PC-3 (cell line): ENCODE results near the gene CTDSP2. TPM values are rescaled to one million over a fixed set of nuclear protein-coding genes. Genes with fewer than 3 reads are reported as not detected.

Experiments
- ATAC-seq: fragments of 200-7000 bp; cut with Tn5 transposase; 2 replicates; pipeline ENCODE4 v1.9.1; 2020; ENCODE audit warnings: mild to moderate bottlenecking, moderate library complexity
- BruUV-seq: library from RNA; stranded (reverse); fragments of 400-500 nt; replicated peaks from 2 replicates; lab custom pipeline; 2021; lab: Mats Ljungman, UMichigan
- CTCF ChIA-PET: fragments of 300-600 bp; sonication (Branson Sonifier 250); formaldehyde crosslinking; loops from one replicate; lab custom pipeline; 2022; ENCODE audit warnings: antibody characterized with exemption; lab: Charles Lee
- POLR2A ChIA-PET: fragments of 300-600 bp; sonication (Branson Sonifier 250); formaldehyde crosslinking; loops from one replicate; lab custom pipeline; 2022; ENCODE audit warnings: antibody characterized with exemption; ENCODE audit not compliant: unreplicated experiment; lab: Charles Lee
- DNase-seq: peaks from one replicate; pipeline ENCODE4 v3.0.0-alpha.2; 2015
- H2AFZ ChIP-seq: fragments of 300-600 bp; sonication (generic); 2 replicates; pipeline ENCODE4 v1.6.0; 2016; ENCODE audit warnings: antibody characterized with exemption, low read length
- H3F3A ChIP-seq: fragments of 300-600 bp; sonication (generic); one replicate; pipeline ENCODE4 v1.6.0; 2017; ENCODE audit warnings: antibody characterized with exemption, low read length, control low read depth, mild to moderate bottlenecking; ENCODE audit not compliant: unreplicated experiment
- H3K27ac ChIP-seq: fragments of 300-600 bp; sonication (generic); 2 replicates; pipeline ENCODE4 v1.5.1; 2016; ENCODE audit warnings: mild to moderate bottlenecking, low read length
- H3K27me3 ChIP-seq: fragments of 300-600 bp; sonication (generic); 2 replicates; pipeline ENCODE4 v1.6.1; 2016; ENCODE audit warnings: low read length, mixed read lengths
- H3K36me3 ChIP-seq: fragments of 300-600 bp; sonication (generic); 2 replicates; pipeline ENCODE4 v1.6.1; 2016; ENCODE audit warnings: low read depth, mixed run types, low read length, mixed read lengths
- H3K4me1 ChIP-seq: fragments of 300-600 bp; sonication (generic); 2 replicates; pipeline ENCODE4 v1.5.1; 2016; ENCODE audit warnings: low read length; ENCODE audit not compliant: insufficient read depth
- H3K4me2 ChIP-seq: fragments of 300-600 bp; sonication (generic); 2 replicates; pipeline ENCODE4 v1.6.0; 2016; ENCODE audit warnings: low read length
- H3K4me3 ChIP-seq: fragments of 300-600 bp; sonication (generic); 2 replicates; pipeline ENCODE4 v1.5.1; 2016; ENCODE audit warnings: mild to moderate bottlenecking, low read length, mixed read lengths
- H3K79me2 ChIP-seq: fragments of 300-600 bp; sonication (generic); 2 replicates; pipeline ENCODE4 v1.6.1; 2017; ENCODE audit warnings: low read length, mixed read lengths
- H3K9ac ChIP-seq: fragments of 300-600 bp; sonication (generic); 2 replicates; pipeline ENCODE4 v1.6.0; 2016; ENCODE audit warnings: mild to moderate bottlenecking, low read length
- H3K9me2 ChIP-seq: fragments of 300-600 bp; sonication (generic); replicated peaks from 2 replicates; pipeline ENCODE4 v1.6.1; 2016; ENCODE audit warnings: mixed run types, low read length, mixed read lengths
- H3K9me3 ChIP-seq: fragments of 300-600 bp; sonication (generic); 2 replicates; pipeline ENCODE4 v1.6.1; 2016; ENCODE audit warnings: low read length, mixed read lengths
- H4K20me1 ChIP-seq: fragments of 300-600 bp; sonication (generic); 2 replicates; pipeline ENCODE4 v1.6.1; 2016; ENCODE audit warnings: low read length, mixed read lengths
- EZH2 ChIP-seq: fragments of 300-600 bp; sonication (generic); IDR thresholded peaks from one replicate; pipeline ENCODE4 v1.6.1; 2017; ENCODE audit warnings: antibody characterized with exemption, mild to moderate bottlenecking, low read length; ENCODE audit not compliant: unreplicated experiment
- EZH2phosphoT487 ChIP-seq: fragments of 300-600 bp; sonication (generic); IDR thresholded peaks from 2 replicates; pipeline ENCODE4 v1.6.1; 2018; ENCODE audit warnings: mild to moderate bottlenecking, antibody characterized with exemption, low read length, borderline replicate concordance
- intact Hi-C: fragments of 100-400 bp; cut with micrococcal nuclease; formaldehyde crosslinking; loops from 2 replicates; pipeline ENCODE4 v1.9.0; 2023
- total RNA-seq: library from RNA; depleted of rRNA; stranded (reverse); fragments of >200 nt; gene quantifications from 2 replicates; pipeline ENCODE4 v1.2.3, GENCODE V29; 2014
- TF ChIP-seq, protein P1 (sequence below): fragments of 300-600 bp; sonication (generic); conservative IDR thresholded peaks from 2 replicates; pipeline ENCODE4 v1.5.1; 2017; ENCODE audit warnings: antibody characterized with exemption, low read depth, mild to moderate bottlenecking, low read length

The CTDSP2 gene
- total RNA-seq, 1 experiment from 2014 or later, result 39.4 TPM

GRCh38 chr12:57872362-57872761, 25.8 kb upstream of the CTDSP2 start:
- ATAC-seq (no peak), DNase-seq (no peak)
- CTCF ChIA-PET, result no interaction called here
- Histone ChIP-seq H3K36me3 (no peaks in the 10 kb centered on the region), H3K9me3 (no peaks in the 10 kb centered on the region), H3K4me2 (no peak overlapping the region), H3K9ac (no peak overlapping the region), H3K79me2 (no peaks in the 10 kb centered on the region), H2AFZ (no peak overlapping the region), H3F3A (no peaks in the 10 kb centered on the region), H3K27ac (no peak overlapping the region), H4K20me1 (no peaks in the 10 kb centered on the region), H3K4me1 (no peaks in the 10 kb centered on the region), H3K4me3 (no peak overlapping the region), H3K9me2 (no peaks in the 10 kb centered on the region), H3K27me3 (no peaks in the 10 kb centered on the region)
- TF ChIP-seq EZH2, result no peak
- TF ChIP-seq EZH2phosphoT487, result no peak
- TF ChIP-seq, protein P1, sequence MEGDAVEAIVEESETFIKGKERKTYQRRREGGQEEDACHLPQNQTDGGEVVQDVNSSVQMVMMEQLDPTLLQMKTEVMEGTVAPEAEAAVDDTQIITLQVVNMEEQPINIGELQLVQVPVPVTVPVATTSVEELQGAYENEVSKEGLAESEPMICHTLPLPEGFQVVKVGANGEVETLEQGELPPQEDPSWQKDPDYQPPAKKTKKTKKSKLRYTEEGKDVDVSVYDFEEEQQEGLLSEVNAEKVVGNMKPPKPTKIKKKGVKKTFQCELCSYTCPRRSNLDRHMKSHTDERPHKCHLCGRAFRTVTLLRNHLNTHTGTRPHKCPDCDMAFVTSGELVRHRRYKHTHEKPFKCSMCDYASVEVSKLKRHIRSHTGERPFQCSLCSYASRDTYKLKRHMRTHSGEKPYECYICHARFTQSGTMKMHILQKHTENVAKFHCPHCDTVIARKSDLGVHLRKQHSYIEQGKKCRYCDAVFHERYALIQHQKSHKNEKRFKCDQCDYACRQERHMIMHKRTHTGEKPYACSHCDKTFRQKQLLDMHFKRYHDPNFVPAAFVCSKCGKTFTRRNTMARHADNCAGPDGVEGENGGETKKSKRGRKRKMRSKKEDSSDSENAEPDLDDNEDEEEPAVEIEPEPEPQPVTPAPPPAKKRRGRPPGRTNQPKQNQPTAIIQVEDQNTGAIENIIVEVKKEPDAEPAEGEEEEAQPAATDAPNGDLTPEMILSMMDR, result no peak
- intact Hi-C loops, result no loop called here
- POLR2A ChIA-PET, result no interaction called here
- no TSS peak for BruUV-seq

GRCh38 chr12:57869927-57870318, 23.4 kb upstream of the CTDSP2 start:
- Histone ChIP-seq H3K9ac (no peak overlapping the region), H3K9me2 (no peaks in the 10 kb centered on the region), H3F3A (no peaks in the 10 kb centered on the region), H3K4me3 (no peak overlapping the region), H3K27ac (no peak overlapping the region), H3K4me2 (no peak overlapping the region), H4K20me1 (no peaks in the 10 kb centered on the region), H2AFZ (no peak overlapping the region), H3K9me3 (no peaks in the 10 kb centered on the region), H3K27me3 (no peaks in the 10 kb centered on the region), H3K79me2 (no peaks in the 10 kb centered on the region), H3K36me3 (no peaks in the 10 kb centered on the region), H3K4me1 (peaks cover 5% of the 10 kb centered on the region)
- no peak for DNase-seq
- no peak for ATAC-seq
- ChIA-PET POLR2A (no interaction called here), CTCF (no interaction called here)
- TF ChIP-seq EZH2phosphoT487 (no peak), EZH2 (no peak)
- TF ChIP-seq, protein P1, result no peak
- intact Hi-C loops, result no loop called here
- no TSS peak for BruUV-seq

DNA sequence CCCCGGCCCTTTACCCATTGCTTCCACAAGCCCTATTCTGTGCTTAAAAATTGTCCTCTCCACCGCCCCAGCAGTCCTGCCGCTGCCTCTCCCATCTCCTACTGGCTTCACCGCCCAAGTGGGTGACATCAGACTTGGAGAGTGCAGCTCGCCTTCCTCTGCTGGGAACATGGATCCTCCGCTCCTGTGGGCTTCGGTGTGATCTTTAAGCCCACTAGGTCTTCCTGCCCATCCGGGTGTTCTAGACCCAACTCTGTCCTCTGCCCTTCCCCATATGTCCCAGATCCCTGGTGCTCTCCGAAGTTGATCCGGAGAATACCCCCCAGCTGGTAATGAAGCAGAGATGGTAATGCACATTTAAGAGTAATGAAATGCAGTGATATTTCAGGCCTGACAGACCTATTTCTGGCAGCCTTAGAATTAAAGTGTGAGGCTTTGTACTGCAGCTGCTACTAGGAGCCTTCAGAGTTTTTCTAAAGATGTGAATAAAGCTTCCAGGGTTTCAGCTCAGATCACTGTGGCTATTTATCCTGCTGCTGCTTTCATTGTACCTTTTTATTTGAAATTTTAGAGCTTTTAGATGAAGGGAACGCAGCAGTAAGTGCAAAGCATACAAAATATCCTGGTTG, 22.9 kb upstream of the CTDSP2 start:
- H3K4me2 ChIP-seq, result no peak overlapping the region
- no peak for DNase-seq
- H3K9me2 ChIP-seq, result no peaks in the 10 kb centered on the region
- H3K27me3 ChIP-seq, result no peaks in the 10 kb centered on the region
- peaks cover 10% of the 10 kb centered on the region for H3K4me1 ChIP-seq
- BruUV-seq, result no TSS peak
- CTCF ChIA-PET, result no interaction called here
- no peaks in the 10 kb centered on the region for H3K36me3 ChIP-seq
- intact Hi-C loops, result no loop called here
- no peak overlapping the region for H3K9ac ChIP-seq
- ATAC-seq, result no peak
- POLR2A ChIA-PET, result no interaction called here
- H3K4me3 ChIP-seq, result no peak overlapping the region
- H3K9me3 ChIP-seq, result no peaks in the 10 kb centered on the region
- no peak overlapping the region for H2AFZ ChIP-seq
- no peaks in the 10 kb centered on the region for H3K79me2 ChIP-seq
- H3K27ac ChIP-seq, result no peak overlapping the region
- no peaks in the 10 kb centered on the region for H4K20me1 ChIP-seq
- TF ChIP-seq EZH2 (no peak), EZH2phosphoT487 (no peak)
- TF ChIP-seq, protein P1, result no peak
- no peaks in the 10 kb centered on the region for H3F3A ChIP-seq
